Neural progenitor cell (in vitro differentiated cells): Measurements from ENCODE around the gene NR1H4.

Source experiments
- EZH2phosphoT487 ChIP-seq: fragments of 200-600 bp; sonication (generic); IDR thresholded peaks from 2 replicates; pipeline ENCODE4 v1.6.1; 2017; ENCODE audit warnings: antibody characterized with exemption
- TF ChIP-seq, protein P1 (sequence below): fragments of 200-600 bp; sonication (generic); IDR thresholded peaks from 2 replicates; pipeline ENCODE4 v1.5.1; 2017; ENCODE audit warnings: antibody characterized with exemption, mild to moderate bottlenecking

DNA sequence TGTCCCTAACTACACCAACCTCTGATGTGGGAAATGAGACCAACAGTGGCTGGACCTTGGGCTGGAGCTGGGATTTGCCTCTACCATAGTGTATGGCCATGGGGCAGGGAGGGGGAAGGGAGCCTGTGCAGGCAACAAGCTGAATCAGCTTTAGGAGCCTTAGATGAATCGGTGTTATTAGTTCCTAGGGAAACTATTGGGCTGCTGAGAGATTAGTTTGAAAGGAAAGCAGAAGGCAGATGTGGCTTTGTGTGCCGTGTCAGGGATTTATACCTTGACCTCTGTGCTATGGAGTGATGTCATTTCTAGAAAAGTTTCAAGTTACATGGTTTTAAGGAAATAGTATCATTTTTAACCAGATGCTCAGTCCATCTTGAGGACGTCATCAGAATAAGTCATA lies 80.3 kb downstream of the NR1H4 start:
- TF ChIP-seq, protein P1, sequence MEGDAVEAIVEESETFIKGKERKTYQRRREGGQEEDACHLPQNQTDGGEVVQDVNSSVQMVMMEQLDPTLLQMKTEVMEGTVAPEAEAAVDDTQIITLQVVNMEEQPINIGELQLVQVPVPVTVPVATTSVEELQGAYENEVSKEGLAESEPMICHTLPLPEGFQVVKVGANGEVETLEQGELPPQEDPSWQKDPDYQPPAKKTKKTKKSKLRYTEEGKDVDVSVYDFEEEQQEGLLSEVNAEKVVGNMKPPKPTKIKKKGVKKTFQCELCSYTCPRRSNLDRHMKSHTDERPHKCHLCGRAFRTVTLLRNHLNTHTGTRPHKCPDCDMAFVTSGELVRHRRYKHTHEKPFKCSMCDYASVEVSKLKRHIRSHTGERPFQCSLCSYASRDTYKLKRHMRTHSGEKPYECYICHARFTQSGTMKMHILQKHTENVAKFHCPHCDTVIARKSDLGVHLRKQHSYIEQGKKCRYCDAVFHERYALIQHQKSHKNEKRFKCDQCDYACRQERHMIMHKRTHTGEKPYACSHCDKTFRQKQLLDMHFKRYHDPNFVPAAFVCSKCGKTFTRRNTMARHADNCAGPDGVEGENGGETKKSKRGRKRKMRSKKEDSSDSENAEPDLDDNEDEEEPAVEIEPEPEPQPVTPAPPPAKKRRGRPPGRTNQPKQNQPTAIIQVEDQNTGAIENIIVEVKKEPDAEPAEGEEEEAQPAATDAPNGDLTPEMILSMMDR = no peak
- no peak for TF ChIP-seq EZH2phosphoT487
